Stimulated activated CD8-positive, alpha-beta memory T cell treated with anti-CD3 and anti-CD28 coated beads, Interleukin-7, amount 100 ng/mL, for 1 hour (primary cell): ENCODE measurements around the gene KCNK5.

Source experiments
- DNase-seq, 2 donors: peaks; one replicate each; pipeline ENCODE4 v3.0.0-alpha.2; 2020; ENCODE audit warnings: low read depth in 2 of 2

KCNK5 gene

GRCh38 chr6:39198528-39198927 is 30.7 kb downstream of the KCNK5 start:
- no peak for DNase-seq

- DNase-seq = no peak
These were observed 31.3 kb downstream of the KCNK5 start for GRCh38 chr6:39197922-39198500.

- no peak for DNase-seq
These were observed 31.8 kb downstream of the KCNK5 start for GRCh38 chr6:39197521-39197920.

GRCh38 chr6:39196673-39197091 is 32.6 kb downstream of the KCNK5 start:
- DNase-seq = no peak

GRCh38 chr6:39195792-39196385 is 33.4 kb downstream of the KCNK5 start:
- DNase-seq = no peak

GRCh38 chr6:39194466-39194865 is 34.8 kb downstream of the KCNK5 start:
- DNase-seq = no peak

DNA sequence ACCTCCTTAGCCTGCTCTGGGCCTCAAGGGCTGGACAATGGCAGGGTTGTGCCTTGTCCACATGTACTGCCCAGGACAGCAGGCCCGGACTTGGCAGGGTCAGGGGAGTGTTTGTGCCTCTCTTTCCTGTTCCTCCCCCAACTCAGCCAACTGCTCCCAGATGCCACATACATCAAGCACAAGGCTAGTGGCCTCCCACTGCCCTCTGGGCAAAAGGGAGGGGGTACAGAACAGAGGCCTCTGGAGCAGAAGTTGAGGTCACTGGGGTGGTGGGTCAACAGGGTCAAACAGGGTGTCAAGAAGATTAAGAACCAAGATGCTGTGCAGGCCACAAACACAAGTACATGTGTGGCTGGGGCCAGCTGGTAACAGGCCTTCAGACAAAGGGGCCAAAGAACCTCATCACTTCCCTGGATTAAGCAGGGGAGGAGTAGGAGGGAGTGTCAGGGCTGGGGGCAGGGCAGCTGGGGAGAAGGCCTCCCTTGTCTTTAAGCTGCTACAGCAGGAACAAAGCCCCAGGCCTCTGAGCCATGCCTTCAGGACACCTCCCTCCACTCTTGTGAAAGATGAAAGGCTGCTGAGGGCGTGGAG is 36.0 kb downstream of the KCNK5 start:
- no peak for DNase-seq

GRCh38 chr6:39192736-39193135 is 36.5 kb downstream of the KCNK5 start:
- no peak for DNase-seq

- DNase-seq = no peak
These were observed 37.9 kb downstream of the KCNK5 start for GRCh38 chr6:39191236-39191930.

DNA sequence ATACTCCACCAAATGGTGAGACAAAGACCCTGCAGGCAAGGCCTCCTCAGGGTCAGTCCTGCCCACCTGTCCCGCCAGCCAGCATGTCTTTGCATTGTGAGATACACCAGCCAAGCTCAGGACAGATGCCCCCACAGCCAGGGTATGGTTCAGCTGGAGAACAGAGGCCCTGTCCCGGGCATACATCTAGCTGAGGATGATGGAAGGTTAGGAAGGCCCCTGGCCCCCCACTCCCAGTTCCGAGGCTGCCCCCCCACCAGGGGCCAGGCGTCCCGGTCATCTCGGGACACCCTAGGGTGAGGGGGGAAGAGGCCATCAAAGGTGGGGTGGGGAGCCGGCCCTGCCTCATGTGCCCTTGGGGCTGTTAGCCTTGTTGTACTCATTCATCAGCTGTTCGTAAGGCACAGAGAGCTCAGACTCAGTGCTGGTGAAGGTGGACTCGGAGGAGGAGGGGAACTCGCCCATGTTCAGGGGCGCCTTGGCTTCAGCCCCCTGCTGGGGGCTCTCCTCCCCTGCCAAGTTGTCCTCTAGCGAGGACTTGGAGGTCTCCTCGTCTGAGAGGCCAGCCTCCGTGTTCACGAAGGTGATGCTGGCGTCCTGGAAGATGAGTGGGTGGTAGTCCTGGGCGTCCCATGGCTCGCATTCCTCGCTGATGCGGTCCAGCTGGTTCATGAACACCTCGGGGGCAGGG is 38.6 kb downstream of the KCNK5 start:
- DNase-seq = no peak

- no peak for DNase-seq
These were observed 39.2 kb downstream of the KCNK5 start for GRCh38 chr6:39189915-39190544.

DNA sequence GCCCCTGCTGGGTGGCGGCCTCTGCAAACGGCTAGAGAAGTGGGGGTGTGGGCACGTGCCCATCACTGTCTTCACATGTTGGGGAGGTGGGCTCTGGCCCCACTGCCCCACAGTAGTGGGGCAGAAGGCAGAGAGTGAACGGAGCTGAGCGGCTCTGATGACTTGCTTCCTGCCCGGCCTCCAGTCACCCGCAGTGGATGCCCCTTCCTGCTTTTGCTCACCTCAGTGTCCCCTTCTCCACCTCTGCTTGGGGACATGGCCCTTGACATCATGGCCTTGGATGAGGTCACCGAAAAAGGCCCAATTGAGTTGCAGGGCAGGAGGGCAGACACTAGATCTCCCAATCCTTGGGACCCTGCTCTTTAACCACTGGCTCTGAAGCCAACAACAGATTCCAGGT is 40.1 kb downstream of the KCNK5 start:
- DNase-seq = no peak

DNA sequence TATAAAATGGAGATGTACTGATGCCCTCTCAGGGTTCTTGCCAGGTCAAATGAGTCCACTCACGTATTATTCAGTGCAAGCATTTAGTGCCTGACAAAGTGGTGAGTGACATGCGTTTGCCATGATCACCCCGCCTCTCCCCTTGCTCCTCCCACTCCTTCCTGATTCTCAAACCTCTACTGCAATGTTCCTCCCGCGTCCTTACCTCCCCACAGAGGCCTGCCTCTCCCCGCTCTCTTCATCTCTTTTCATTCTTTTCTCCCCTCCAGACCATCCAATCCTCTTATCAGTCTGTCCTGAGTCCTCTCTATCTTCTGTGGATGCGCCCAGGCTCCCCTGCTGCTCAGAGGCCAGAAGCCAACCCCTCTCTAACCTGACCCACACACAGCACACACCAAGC is 40.7 kb downstream of the KCNK5 start:
- no peak for DNase-seq

DNA sequence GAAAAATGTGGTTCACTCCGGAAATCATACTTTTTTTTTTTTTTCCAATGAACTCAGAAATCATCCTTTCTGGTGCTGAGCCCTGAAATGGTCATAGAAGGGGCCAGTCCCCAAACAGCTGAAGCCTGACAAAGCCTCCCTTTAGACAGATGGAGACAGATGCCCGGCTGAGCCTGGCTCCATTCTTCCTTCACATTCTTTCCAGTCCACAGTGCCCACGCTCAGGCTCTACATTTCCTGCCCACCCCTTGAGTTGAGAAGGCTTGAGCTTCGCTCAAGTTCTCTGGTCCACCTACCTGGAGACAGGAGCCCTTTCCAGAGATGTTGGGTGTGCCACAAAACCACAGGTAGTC is 41.2 kb downstream of the KCNK5 start:
- DNase-seq = no peak

- DNase-seq = no peak
These were observed 44.2 kb downstream of the KCNK5 start for GRCh38 chr6:39184906-39185580.

DNA sequence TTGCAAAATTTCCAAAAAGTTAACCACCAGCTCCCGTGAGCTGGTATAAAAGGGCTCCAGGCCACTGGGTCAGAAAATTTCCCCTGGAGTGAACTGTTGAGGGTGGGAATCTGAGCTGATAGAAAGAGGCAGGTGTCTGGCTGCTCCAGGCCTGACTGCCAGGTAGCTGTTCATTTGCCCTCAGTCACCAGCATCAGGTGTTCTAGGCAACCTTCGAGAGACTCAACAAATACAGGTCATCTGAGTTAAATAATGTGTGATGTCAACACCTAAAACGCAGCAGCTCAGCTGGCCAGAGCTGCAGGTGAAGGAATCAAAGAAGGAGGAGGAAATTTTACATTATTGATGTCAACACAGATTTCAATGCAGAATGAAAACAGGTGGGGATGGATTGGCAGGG is 46.7 kb downstream of the KCNK5 start:
- DNase-seq = no peak

DNA sequence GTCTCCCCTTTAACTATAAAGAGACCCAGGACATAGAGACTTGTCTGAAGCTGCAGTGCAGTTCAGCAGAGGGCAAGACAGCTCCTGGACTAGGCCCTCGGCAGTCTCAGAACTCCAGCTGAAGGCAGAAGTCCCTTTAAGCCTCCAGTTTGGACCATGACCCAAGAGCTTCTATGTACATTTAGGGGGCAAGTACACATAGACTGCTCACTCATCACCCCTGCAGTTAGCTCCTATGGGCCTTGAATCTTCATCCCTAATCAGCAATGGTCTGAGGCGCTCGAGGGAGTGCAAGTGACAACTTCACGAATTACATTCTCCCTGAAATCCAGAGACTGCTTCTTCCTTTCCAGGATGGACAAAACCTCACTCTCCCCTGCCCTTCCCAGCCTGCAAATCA is 47.4 kb downstream of the KCNK5 start:
- no peak for DNase-seq

DNA sequence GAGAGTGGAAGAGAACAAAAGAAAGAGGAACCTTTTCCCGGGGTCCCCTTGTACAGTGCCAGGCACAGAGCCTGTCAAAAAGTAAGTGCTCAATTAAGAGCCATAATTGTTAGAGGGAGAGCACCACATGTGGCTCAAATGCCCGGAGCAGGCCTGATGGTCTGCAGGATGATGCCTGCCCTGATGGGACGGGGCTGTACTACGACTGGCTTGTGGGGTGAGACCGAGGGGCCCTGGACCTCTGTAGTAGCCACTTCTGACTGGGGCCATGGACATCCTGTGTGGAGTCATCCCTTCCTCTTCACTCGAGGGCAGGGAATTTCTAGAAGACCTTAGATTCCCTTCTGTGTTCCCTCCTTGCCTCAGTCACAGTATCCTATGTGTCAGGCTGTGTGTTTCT is 47.9 kb downstream of the KCNK5 start:
- DNase-seq = no peak

- DNase-seq = no peak
These were observed 50.5 kb downstream of the KCNK5 start for GRCh38 chr6:39178804-39179203.

- DNase-seq = no peak
These were observed 51.0 kb downstream of the KCNK5 start for GRCh38 chr6:39178235-39178634.

DNA sequence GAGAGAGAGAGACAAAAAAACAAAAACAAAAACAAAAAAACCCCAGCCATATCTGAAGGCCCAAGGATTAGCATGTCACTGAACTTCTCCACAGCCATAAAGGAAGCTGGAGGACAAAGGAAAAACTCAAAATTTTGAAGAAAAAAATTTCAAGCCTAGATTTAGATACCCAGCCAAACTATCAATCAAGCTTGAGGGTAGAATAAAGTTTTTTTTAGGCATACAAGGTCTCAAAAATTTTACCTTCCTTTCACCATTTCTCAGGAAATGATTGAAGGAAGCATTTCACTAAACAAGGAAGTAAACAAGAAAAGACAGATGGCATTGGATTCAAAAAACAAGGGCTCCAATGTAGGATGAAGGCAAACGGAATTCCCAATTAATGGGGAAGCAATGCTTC is 52.1 kb downstream of the KCNK5 start:
- no peak for DNase-seq

GRCh38 chr6:39173270-39173669 is 56.0 kb downstream of the KCNK5 start:
- DNase-seq = no peak
